ENCODE measurements around the gene TMEM255B.

DNA sequence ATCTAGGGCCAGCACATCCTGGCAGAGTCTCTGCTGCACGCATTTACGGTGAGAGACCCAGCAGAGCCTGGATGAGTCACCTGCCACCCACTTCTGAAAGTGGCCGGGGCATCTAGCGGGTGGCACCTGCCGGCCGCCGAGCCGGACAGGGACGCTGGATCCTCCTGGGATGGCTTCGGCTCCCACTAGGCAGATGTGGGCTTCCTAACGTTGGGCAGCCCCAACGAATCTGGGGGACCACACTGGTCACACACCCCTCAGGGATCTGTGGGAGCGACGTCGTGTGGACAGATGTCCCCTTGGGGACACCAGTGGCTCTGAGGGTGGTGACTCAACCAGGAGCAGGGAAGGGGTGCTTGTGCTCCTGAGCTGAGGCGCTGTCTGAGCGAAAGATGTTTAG, 32.2 kb downstream of the TMEM255B start:
- TF ChIP-seq, protein P1, sequence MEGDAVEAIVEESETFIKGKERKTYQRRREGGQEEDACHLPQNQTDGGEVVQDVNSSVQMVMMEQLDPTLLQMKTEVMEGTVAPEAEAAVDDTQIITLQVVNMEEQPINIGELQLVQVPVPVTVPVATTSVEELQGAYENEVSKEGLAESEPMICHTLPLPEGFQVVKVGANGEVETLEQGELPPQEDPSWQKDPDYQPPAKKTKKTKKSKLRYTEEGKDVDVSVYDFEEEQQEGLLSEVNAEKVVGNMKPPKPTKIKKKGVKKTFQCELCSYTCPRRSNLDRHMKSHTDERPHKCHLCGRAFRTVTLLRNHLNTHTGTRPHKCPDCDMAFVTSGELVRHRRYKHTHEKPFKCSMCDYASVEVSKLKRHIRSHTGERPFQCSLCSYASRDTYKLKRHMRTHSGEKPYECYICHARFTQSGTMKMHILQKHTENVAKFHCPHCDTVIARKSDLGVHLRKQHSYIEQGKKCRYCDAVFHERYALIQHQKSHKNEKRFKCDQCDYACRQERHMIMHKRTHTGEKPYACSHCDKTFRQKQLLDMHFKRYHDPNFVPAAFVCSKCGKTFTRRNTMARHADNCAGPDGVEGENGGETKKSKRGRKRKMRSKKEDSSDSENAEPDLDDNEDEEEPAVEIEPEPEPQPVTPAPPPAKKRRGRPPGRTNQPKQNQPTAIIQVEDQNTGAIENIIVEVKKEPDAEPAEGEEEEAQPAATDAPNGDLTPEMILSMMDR (IDR thresholded peaks at IDR 0.05): no peak
- TF ChIP-seq POLR2A (IDR thresholded peaks at IDR 0.05): no peak

Measured in Peyer's patch (tissue), 4 donors.